Mesothelial cell of epicardium (in vitro differentiated cells): ENCODE measurements around the gene WDR70. TPM values are rescaled to one million over a fixed set of nuclear protein-coding genes. Genes with fewer than 3 reads are reported as not detected.

Experiments used
- DNase-seq, 2 experiments: peaks; one replicate each; pipeline ENCODE4 v3.0.0; 2021; ENCODE audit warnings: low spot score in 2 of 2; ENCODE audit not compliant: unreplicated experiment in 2 of 2
- H3K27ac Mint-ChIP-seq: 2 replicates; pipeline ENCODE4 v1.8.0; 2021; ENCODE audit warnings: mixed read lengths
- H3K27me3 Mint-ChIP-seq: 2 replicates; pipeline ENCODE4 v1.8.0; 2021; ENCODE audit warnings: low read depth, mixed read lengths
- H3K36me3 Mint-ChIP-seq: 2 replicates; pipeline ENCODE4 v1.8.0; 2021; ENCODE audit warnings: mixed read lengths
- H3K4me1 Mint-ChIP-seq: 2 replicates; pipeline ENCODE4 v1.8.0; 2021; ENCODE audit warnings: mixed read lengths
- H3K4me3 Mint-ChIP-seq: 2 replicates; pipeline ENCODE4 v1.8.0; 2021; ENCODE audit warnings: mild to moderate bottlenecking, moderate library complexity, mixed read lengths
- H3K9me3 Mint-ChIP-seq: 2 replicates; pipeline ENCODE4 v1.8.0; 2021; ENCODE audit warnings: mixed read lengths
- total RNA-seq: library from RNA; stranded (reverse); gene quantifications from 3 replicates; pipeline ENCODE4 v1.2.1, GENCODE V29; 2021
- TF ChIP-seq, protein P1 (sequence below): fragments of 200-600 bp; sonication (generic); IDR thresholded peaks from one replicate; pipeline ENCODE4 v1.5.0; 2021; ENCODE audit warnings: antibody characterized with exemption; ENCODE audit not compliant: unreplicated experiment

The WDR70 gene
- total RNA-seq, 1 donor from 2014 or later: 47.8 TPM

DNA sequence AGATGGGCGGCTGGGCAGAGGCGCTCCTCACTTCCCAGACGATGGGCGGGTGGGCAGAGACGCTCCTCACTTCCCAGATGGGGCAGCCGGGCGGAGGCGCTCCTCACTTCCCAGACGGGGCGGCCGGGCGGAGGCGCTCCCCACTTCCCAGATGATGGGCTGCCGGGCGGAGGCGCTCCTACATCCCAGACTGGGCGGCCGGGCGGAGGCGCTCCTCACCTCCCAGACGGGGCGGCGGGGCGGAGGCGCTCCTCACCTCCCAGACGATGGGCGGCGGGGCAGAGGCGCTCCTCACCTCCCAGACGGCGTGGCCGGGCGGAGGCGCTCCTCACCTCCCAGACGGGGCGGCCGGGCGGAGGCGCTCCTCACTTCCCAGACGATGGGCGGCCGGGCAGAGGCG lies 140.2 kb downstream of the WDR70 start:
- H3K36me3 Mint-ChIP-seq: peaks cover 32% of the 10 kb centered on the region
- H3K9me3 Mint-ChIP-seq: peaks cover 24% of the 10 kb centered on the region
- H3K27me3 Mint-ChIP-seq: no peaks in the 10 kb centered on the region
- H3K27ac Mint-ChIP-seq: no peak overlapping the region
- DNase-seq: no peak
- H3K4me3 Mint-ChIP-seq: no peak overlapping the region
- TF ChIP-seq, protein P1, sequence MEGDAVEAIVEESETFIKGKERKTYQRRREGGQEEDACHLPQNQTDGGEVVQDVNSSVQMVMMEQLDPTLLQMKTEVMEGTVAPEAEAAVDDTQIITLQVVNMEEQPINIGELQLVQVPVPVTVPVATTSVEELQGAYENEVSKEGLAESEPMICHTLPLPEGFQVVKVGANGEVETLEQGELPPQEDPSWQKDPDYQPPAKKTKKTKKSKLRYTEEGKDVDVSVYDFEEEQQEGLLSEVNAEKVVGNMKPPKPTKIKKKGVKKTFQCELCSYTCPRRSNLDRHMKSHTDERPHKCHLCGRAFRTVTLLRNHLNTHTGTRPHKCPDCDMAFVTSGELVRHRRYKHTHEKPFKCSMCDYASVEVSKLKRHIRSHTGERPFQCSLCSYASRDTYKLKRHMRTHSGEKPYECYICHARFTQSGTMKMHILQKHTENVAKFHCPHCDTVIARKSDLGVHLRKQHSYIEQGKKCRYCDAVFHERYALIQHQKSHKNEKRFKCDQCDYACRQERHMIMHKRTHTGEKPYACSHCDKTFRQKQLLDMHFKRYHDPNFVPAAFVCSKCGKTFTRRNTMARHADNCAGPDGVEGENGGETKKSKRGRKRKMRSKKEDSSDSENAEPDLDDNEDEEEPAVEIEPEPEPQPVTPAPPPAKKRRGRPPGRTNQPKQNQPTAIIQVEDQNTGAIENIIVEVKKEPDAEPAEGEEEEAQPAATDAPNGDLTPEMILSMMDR: no peak
- H3K4me1 Mint-ChIP-seq: no peaks in the 10 kb centered on the region

DNA sequence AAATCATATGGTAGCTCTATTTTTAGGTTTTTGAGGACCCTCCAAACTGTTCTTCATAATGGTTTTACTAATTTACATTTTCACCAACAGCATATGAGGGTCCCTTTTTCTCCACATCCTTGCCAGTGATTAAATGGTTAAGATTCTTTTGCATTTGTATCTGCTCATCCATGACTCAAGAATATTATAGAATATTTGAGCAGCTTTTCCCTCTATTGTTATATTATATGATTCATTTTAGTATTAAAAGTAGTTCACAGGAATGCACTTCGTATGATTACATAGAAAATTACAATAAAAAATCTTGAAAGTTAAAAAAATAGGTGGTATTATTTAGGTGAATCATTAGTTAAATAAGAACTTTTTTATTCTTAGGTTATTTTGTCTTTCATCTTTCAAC lies 140.7 kb downstream of the WDR70 start:
- H3K27ac Mint-ChIP-seq: no peak overlapping the region
- H3K9me3 Mint-ChIP-seq: peaks cover 29% of the 10 kb centered on the region
- H3K36me3 Mint-ChIP-seq: peaks cover 37% of the 10 kb centered on the region
- TF ChIP-seq, protein P1: no peak
- no peak for DNase-seq
- no peaks in the 10 kb centered on the region for H3K4me1 Mint-ChIP-seq
- no peaks in the 10 kb centered on the region for H3K27me3 Mint-ChIP-seq
- H3K4me3 Mint-ChIP-seq: no peak overlapping the region

DNA sequence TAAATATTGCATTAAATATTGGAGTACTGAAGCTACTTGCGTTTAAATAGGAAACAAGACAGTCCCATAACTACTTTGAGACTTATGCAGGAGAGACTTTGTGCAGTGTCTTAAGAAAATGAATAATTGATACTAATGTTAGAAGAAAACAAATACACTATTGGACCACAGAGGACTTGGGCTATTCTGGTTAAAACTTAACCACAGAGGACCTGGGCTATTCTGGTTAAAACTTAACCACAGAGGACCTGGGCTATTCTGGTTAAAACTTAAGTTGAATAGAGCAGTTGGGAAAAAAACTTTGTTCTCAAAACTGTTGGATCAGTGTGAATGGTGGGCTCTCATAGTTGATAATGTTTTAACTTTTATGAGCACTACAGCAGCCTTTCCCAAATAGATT lies 141.7 kb downstream of the WDR70 start:
- Mint-ChIP-seq H3K9me3 (peaks cover 39% of the 10 kb centered on the region), H3K36me3 (peaks cover 46% of the 10 kb centered on the region), H3K4me1 (no peaks in the 10 kb centered on the region), H3K27me3 (no peaks in the 10 kb centered on the region), H3K4me3 (no peak overlapping the region), H3K27ac (no peak overlapping the region)
- DNase-seq: no peak
- TF ChIP-seq, protein P1: no peak

DNA sequence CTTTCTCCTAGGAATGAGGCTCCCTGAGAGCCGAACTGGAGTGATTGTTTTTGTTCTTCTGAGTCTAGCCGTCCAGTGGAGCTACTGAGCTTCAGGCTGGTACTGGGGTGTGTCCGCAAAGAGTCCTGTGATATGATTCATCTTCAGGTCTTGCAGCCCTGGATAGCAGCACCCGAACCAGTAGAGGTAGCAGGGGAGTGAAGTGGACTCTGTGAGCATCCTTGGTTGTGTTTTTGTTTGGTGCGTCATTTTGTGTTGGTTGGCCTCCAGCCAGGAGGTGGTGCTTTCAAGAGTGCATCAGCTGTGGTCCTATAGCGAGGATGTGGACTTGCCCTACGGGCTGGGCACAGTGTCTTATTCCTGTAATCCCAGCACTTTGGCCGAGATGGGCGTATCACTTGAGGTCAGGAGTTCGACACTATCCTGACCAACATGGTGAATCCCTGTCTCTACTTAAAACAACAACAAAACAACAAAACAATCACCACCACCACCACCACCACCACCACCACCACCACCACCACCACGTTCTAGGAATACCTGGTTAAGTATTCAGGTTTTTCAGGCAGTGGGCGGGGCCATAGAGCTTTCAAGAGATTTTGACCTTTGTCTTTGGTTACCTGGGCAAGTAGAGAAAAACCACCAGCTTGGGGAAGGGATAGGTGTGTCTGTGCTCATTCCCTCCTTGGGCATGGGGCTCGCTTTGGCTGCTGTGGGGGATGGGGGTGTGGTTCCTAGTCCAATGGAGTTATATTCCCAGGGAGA lies 154.0 kb downstream of the WDR70 start:
- TF ChIP-seq, protein P1: no peak
- H3K4me3 Mint-ChIP-seq: no peak overlapping the region

DNA sequence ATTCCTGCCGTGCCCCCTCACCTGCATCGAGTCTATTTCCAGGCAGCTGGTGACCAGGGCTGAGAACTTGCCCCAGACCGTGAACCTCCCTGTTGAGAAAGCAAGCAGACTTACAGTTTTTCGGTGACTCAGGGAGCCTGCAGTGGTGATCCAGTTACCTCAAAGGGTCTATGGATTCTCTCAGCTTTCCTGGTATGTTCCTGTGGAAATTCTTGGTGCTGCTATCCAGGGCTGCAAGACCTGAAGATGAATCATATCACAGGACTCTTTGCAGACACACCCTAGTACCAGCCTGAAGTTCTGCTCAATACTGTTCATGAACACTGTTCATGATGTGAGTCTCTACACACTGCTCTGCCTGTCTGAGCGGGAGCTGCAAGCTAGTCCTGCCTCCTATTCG lies 154.7 kb downstream of the WDR70 start:
- Mint-ChIP-seq H3K27ac (no peak overlapping the region), H3K4me3 (no peak overlapping the region), H3K36me3 (peaks cover 39% of the 10 kb centered on the region)

More for the DNA sequence above, 154.0 kb downstream of the WDR70 start:
- peaks cover 42% of the 10 kb centered on the region for H3K36me3 Mint-ChIP-seq
- no peaks in the 10 kb centered on the region for H3K27me3 Mint-ChIP-seq
- no peak for DNase-seq
- H3K9me3 Mint-ChIP-seq: peaks cover 46% of the 10 kb centered on the region
- H3K4me1 Mint-ChIP-seq: no peaks in the 10 kb centered on the region
- no peak overlapping the region for H3K27ac Mint-ChIP-seq

More for the DNA sequence above, 154.7 kb downstream of the WDR70 start:
- Mint-ChIP-seq H3K4me1 (no peaks in the 10 kb centered on the region), H3K9me3 (peaks cover 44% of the 10 kb centered on the region), H3K27me3 (no peaks in the 10 kb centered on the region)
- TF ChIP-seq, protein P1: no peak
- DNase-seq: no peak
